ENCODE data around the gene PARP9. TPM values are rescaled to one million over a fixed set of nuclear protein-coding genes. Genes with fewer than 3 reads are reported as not detected.
"Not testable (repeated sequence)": the region's sequence is repeated elsewhere in the genome, so short reads cannot be mapped to it uniquely, and the experiment has no call there.

Gene PARP9
- total RNA-seq, 1 donor from 2014 or later = 31.5 TPM

DNA sequence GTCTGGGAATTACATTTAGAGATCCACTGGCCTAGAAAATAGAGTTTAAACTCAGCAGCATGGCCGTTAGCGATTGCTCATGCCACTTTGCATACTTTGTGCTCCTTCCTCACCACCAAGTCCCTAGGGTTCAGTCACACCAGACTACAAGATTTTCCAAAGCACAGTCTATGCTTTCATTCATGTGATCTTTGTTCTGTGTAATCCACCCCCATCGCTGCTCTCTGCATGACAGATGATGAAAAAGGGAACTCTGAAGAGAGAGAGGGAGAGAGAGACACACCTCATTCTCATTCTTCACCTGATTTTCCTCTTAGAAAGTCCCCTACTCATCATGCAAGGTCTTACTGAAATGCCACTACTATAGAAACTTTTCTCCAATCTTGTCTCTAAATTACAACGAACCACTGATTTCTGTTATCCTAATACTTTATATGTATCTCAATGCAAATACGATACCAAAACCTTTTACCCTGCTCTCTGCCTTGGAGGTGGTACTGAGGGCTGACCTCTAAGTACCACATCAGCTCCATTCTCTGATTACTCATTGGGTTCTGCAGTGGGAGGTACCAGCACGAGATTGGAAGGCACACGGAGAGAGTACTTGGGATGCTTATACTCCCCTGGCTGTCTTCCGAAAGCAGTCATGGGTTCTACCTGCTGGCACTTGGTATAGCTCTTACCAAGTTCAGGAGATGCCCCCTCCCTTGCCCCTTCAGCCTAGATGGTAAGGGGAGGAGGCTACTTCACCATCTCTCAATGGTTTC is 12.3 kb upstream of the PARP9 start:
- no peak for DNase-seq (ENCODE audit: low spot score)

- no peak for DNase-seq (ENCODE audit: low spot score)
These were observed 8.9 kb upstream of the PARP9 start for GRCh38 chr3:122572940-122573412.

- DNase-seq (ENCODE audit: low spot score) = no peak
These were observed 4.7 kb upstream of the PARP9 start for GRCh38 chr3:122568755-122569154.

GRCh38 chr3:122568131-122568530 is 4.0 kb upstream of the PARP9 start:
- DNase-seq (ENCODE audit: low spot score) = not testable (repeated sequence)

GRCh38 chr3:122563717-122564025 is 429 bp downstream of the PARP9 start:
- DNase-seq (ENCODE audit: low spot score) = peak; percentile 17

DNA sequence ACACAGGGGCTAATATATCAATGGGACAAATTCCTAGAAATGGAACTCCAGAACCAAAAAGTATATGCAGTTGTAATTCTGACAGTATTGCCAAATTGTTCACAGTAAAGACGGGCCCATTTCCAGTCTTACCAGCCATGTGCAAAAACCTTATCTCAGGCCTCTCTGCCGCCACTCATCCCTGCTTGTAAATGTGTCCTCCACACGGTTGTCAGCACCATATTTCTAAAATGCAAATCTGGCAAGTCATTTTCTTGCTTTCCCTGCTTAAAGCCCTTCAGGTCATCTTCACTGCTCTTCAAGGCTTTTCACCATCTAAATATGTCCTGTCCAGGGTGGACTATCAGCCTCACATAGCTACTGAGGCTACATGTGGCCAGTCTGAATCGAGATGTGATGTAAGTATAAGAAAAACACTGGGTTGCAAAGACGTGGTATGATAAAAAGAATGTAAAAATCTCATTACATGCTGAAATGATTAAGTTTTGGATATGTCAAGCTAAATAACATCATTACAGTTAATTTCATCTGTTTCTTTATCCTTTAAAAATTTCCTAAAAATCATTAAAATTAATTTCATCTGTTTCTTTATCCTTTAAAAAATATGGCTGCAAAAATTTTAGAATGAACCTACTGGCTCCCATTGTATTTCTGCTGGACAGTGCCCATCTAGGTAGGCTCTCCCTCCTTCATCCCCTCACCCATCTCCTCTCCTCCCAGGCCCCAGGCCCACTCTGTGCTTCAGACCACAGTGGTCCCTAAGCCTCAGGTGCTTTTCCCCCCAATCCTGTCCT is 980 bp downstream of the PARP9 start:
- DNase-seq (ENCODE audit: low spot score) = no peak

- peak; percentile 71 for DNase-seq (ENCODE audit: low spot score)
These were observed 3.4 kb downstream of the PARP9 start for GRCh38 chr3:122560680-122561079.

- DNase-seq (ENCODE audit: low spot score) = no peak
These were observed 4.2 kb downstream of the PARP9 start for GRCh38 chr3:122559906-122560305.

DNA sequence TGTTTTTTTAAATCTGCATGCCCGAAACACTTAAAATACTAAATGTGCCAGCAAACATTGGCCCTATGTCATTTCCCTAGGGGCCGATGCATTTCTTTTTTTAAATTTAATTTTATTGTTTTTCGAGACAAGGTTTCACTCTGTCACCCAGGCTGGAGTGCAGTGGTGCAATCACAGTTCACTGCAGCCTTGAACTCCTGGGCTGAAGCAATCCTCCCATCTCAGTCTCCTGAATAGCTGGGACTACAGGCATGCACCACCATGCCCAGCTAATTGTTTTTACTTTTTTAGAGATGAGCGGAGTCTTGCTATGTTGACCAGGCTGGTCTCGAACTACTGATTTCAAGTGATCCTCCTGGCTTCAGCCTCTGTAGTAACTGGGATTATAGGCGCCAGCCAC is 5.5 kb downstream of the PARP9 start:
- DNase-seq (ENCODE audit: low spot score) = no peak

GRCh38 chr3:122557356-122557755 is 6.7 kb downstream of the PARP9 start:
- no peak for DNase-seq (ENCODE audit: low spot score)

DNA sequence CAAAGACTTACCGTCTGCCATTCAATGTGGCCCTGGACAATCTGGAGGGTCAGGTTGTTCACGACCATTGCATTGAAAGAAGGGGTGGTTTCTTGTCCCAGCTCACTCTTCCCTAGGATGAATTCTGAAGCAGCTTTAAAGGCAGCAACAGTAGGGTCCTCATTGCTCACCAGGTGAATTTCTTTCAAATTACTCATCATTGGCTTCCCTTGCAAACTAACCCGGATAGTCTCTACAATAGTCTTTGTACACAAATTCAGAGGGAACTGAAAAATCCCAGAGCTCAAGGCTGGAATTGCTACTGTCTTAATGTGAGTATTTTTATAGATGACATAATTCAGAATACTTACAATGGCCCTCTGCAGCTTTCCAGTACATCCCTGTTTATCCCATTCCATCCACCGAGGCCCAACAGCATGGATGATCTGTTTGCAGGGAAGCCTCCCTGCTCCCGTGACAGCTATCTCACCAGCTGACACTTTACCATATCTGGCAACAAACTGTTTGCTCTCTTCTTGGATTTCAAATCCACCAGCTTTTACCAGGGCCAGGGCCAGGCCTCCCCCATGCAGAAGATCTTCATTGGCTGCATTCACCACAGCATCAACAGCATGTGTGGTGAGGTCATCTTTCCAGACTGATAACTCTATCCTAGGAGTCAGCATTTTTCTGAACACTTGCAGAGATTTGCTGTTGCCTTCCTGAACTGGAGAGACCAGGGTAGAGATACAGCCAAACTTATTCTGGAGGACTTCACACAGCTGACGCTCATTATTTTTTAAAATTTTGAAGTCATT is 8.6 kb downstream of the PARP9 start:
- DNase-seq (ENCODE audit: low spot score) = peak; percentile 68

DNA sequence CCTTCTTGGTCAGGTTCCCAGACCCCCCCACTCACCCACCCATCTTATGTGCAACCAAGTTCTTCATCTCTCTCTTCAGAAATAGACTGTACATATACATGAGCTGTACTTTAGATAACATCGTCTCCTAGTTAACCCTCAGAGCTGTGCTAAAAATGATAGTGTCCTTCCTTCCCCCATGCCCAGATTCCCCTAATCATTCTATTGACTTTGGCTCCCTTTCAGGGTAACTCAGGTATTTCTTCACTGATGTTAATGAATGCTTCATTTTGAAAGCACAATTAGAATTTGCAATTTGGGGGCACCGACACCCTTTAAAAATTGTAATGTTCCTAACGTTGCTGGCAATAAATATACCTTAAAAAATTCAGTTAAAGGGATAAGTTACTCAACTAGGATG is 10.9 kb downstream of the PARP9 start:
- DNase-seq (ENCODE audit: low spot score) = no peak

- no peak for DNase-seq (ENCODE audit: low spot score)
These were observed 15.5 kb downstream of the PARP9 start for GRCh38 chr3:122548619-122549018.

GRCh38 chr3:122548076-122548475 is 16.0 kb downstream of the PARP9 start:
- no peak for DNase-seq (ENCODE audit: low spot score)

- no peak for DNase-seq (ENCODE audit: low spot score)
These were observed 17.9 kb downstream of the PARP9 start for GRCh38 chr3:122546151-122546550.

GRCh38 chr3:122538956-122539490 is 25.1 kb downstream of the PARP9 start:
- no peak for DNase-seq (ENCODE audit: low spot score)

- no peak for DNase-seq (ENCODE audit: low spot score)
These were observed 27.5 kb downstream of the PARP9 start for GRCh38 chr3:122536632-122537001.

DNA sequence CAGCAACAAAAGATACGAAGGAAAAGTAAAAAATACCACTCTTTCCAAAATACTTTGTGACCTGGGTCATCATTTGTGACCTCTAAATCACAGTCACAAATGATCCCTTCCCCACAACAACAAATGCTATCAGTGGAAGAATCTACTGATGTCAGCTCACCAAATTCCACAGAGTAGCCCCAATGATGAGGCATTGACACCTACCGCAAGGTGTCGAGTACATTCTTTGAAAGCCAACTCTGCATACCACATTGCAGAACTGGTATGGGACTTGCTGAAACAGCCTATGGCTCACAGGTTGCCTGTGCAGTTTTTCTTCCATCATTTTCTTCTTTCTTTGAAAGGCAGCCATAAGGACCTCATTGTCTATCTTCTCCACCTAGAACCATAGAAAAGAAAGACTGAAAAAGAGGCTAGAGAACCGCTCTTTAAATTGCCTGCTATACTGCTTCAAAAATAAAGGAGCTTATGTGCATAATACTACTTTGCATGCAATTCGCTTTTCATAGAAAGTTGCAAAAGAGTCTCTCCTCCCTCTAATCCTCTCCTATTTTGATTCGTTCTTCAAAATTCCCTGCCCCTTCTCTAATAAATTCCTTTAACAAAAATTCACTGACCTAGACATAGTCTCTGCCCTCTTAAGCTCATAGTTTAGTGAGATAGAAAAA is 28.0 kb downstream of the PARP9 start:
- no peak for DNase-seq (ENCODE audit: low spot score)

GRCh38 chr3:122533931-122534334 is 30.2 kb downstream of the PARP9 start:
- DNase-seq (ENCODE audit: low spot score) = peak; percentile 11

GRCh38 chr3:122533480-122533879 is 30.6 kb downstream of the PARP9 start:
- DNase-seq (ENCODE audit: low spot score) = no peak

GRCh38 chr3:122530164-122530563 is 33.9 kb downstream of the PARP9 start:
- no peak for DNase-seq (ENCODE audit: low spot score)

All from umbilical cord (tissue), 2 donors.